ENCODE measurements around the gene ZC3H7A.

Gene ZC3H7A

GRCh38 chr16:11716336-11716735 is 80.7 kb downstream of the ZC3H7A start:
- Histone ChIP-seq H3K4me1 (ENCODE audit: insufficient read depth, low read length) (no peaks in the 10 kb centered on the region), H3K36me3 (ENCODE audit: insufficient read depth, low read length) (peaks cover 35% of the 10 kb centered on the region), H3K27ac (ENCODE audit: low read depth, low read length) (no peak overlapping the region), H3K9me3 (ENCODE audit: insufficient read depth, low read depth, low read length) (no peaks in the 10 kb centered on the region), H3K27me3 (ENCODE audit: insufficient read depth, low read length) (no peaks in the 10 kb centered on the region), H3K9ac (ENCODE audit: low read depth, low read length) (no peak overlapping the region), H3K4me3 (ENCODE audit: low read length) (no peak overlapping the region)

GRCh38 chr16:11715246-11715947 is 81.7 kb downstream of the ZC3H7A start:
- Histone ChIP-seq H3K4me3 (ENCODE audit: low read length) (no peak overlapping the region), H3K27me3 (ENCODE audit: insufficient read depth, low read length) (no peaks in the 10 kb centered on the region), H3K9me3 (ENCODE audit: insufficient read depth, low read depth, low read length) (no peaks in the 10 kb centered on the region), H3K4me1 (ENCODE audit: insufficient read depth, low read length) (no peaks in the 10 kb centered on the region), H3K27ac (ENCODE audit: low read depth, low read length) (no peak overlapping the region), H3K36me3 (ENCODE audit: insufficient read depth, low read length) (peaks cover 27% of the 10 kb centered on the region), H3K9ac (ENCODE audit: low read depth, low read length) (no peak overlapping the region)
- 95% methylated on average over 8 of the region's 8 CpGs for WGBS

- 93% methylated on average over 3 of the region's 3 CpGs for WGBS
- Histone ChIP-seq H3K9me3 (ENCODE audit: insufficient read depth, low read depth, low read length) (no peaks in the 10 kb centered on the region), H3K9ac (ENCODE audit: low read depth, low read length) (no peak overlapping the region), H3K36me3 (ENCODE audit: insufficient read depth, low read length) (peaks cover 24% of the 10 kb centered on the region; the same call in 1 of the 2 replicates), H3K27ac (ENCODE audit: low read depth, low read length) (no peak overlapping the region), H3K27me3 (ENCODE audit: insufficient read depth, low read length) (no peaks in the 10 kb centered on the region), H3K4me3 (ENCODE audit: low read length) (no peak overlapping the region), H3K4me1 (ENCODE audit: insufficient read depth, low read length) (no peaks in the 10 kb centered on the region)
Measured at GRCh38 chr16:11712122-11712521, 84.9 kb downstream of the ZC3H7A start.

- Histone ChIP-seq H3K4me1 (ENCODE audit: insufficient read depth, low read length) (no peaks in the 10 kb centered on the region), H3K27ac (ENCODE audit: low read depth, low read length) (no peak overlapping the region), H3K4me3 (ENCODE audit: low read length) (no peak overlapping the region), H3K36me3 (ENCODE audit: insufficient read depth, low read length) (peaks cover 24% of the 10 kb centered on the region; the same call in 1 of the 2 replicates), H3K27me3 (ENCODE audit: insufficient read depth, low read length) (no peaks in the 10 kb centered on the region), H3K9ac (ENCODE audit: low read depth, low read length) (no peak overlapping the region), H3K9me3 (ENCODE audit: insufficient read depth, low read depth, low read length) (no peaks in the 10 kb centered on the region)
- WGBS = 93% methylated on average over 3 of the region's 4 CpGs
Measured at GRCh38 chr16:11711662-11712061, 85.4 kb downstream of the ZC3H7A start.

- no peak overlapping the region for H3K27ac ChIP-seq (ENCODE audit: low read depth, low read length)
- peaks cover 20% of the 10 kb centered on the region; the same call in 1 of the 2 replicates for H3K36me3 ChIP-seq (ENCODE audit: insufficient read depth, low read length)
- H3K4me3 ChIP-seq (ENCODE audit: low read length) = no peak overlapping the region
- H3K4me1 ChIP-seq (ENCODE audit: insufficient read depth, low read length) = no peaks in the 10 kb centered on the region
- no peaks in the 10 kb centered on the region for H3K9me3 ChIP-seq (ENCODE audit: insufficient read depth, low read depth, low read length)
- no peaks in the 10 kb centered on the region for H3K27me3 ChIP-seq (ENCODE audit: insufficient read depth, low read length)
- no peak overlapping the region for H3K9ac ChIP-seq (ENCODE audit: low read depth, low read length)
- 100% methylated on average over 1 of the region's 1 CpG for WGBS
Measured at GRCh38 chr16:11708421-11708820, 88.6 kb downstream of the ZC3H7A start.

GRCh38 chr16:11707679-11708197 is 89.3 kb downstream of the ZC3H7A start:
- no peak overlapping the region for H3K9ac ChIP-seq (ENCODE audit: low read depth, low read length)
- H3K9me3 ChIP-seq (ENCODE audit: insufficient read depth, low read depth, low read length) = no peaks in the 10 kb centered on the region
- H3K27ac ChIP-seq (ENCODE audit: low read depth, low read length) = no peak overlapping the region
- WGBS = 95% methylated on average over 3 of the region's 4 CpGs
- H3K4me3 ChIP-seq (ENCODE audit: low read length) = no peak overlapping the region
- no peaks in the 10 kb centered on the region for H3K4me1 ChIP-seq (ENCODE audit: insufficient read depth, low read length)
- no peaks in the 10 kb centered on the region for H3K27me3 ChIP-seq (ENCODE audit: insufficient read depth, low read length)
- peaks cover 20% of the 10 kb centered on the region; the same call in 1 of the 2 replicates for H3K36me3 ChIP-seq (ENCODE audit: insufficient read depth, low read length)

- H3K27me3 ChIP-seq (ENCODE audit: insufficient read depth, low read length) = no peaks in the 10 kb centered on the region
- WGBS = 90% methylated on average over 5 of the region's 5 CpGs
Measured at GRCh38 chr16:11706180-11706742, 90.8 kb downstream of the ZC3H7A start.

GRCh38 chr16:11705311-11706025 is 91.6 kb downstream of the ZC3H7A start:
- Histone ChIP-seq H3K4me1 (ENCODE audit: insufficient read depth, low read length) (no peaks in the 10 kb centered on the region), H3K36me3 (ENCODE audit: insufficient read depth, low read length) (peaks cover 13% of the 10 kb centered on the region; the same call in 1 of the 2 replicates), H3K27ac (ENCODE audit: low read depth, low read length) (no peak overlapping the region), H3K9ac (ENCODE audit: low read depth, low read length) (no peak overlapping the region), H3K9me3 (ENCODE audit: insufficient read depth, low read depth, low read length) (no peaks in the 10 kb centered on the region), H3K4me3 (ENCODE audit: low read length) (no peak overlapping the region), H3K27me3 (ENCODE audit: insufficient read depth, low read length) (no peaks in the 10 kb centered on the region)
- WGBS = 97% methylated on average over 5 of the region's 6 CpGs

More at GRCh38 chr16:11706180-11706742, 90.8 kb downstream of the ZC3H7A start:
- H3K4me1 ChIP-seq (ENCODE audit: insufficient read depth, low read length) = no peaks in the 10 kb centered on the region
- H3K9me3 ChIP-seq (ENCODE audit: insufficient read depth, low read depth, low read length) = no peaks in the 10 kb centered on the region
- no peak overlapping the region for H3K9ac ChIP-seq (ENCODE audit: low read depth, low read length)
- no peak overlapping the region for H3K4me3 ChIP-seq (ENCODE audit: low read length)
- no peak overlapping the region for H3K27ac ChIP-seq (ENCODE audit: low read depth, low read length)
- H3K36me3 ChIP-seq (ENCODE audit: insufficient read depth, low read length) = peaks cover 13% of the 10 kb centered on the region; the same call in 1 of the 2 replicates

Measured in HUES64 (cell line).